ENCODE results near the gene GJD4.

Gene GJD4, protein sequence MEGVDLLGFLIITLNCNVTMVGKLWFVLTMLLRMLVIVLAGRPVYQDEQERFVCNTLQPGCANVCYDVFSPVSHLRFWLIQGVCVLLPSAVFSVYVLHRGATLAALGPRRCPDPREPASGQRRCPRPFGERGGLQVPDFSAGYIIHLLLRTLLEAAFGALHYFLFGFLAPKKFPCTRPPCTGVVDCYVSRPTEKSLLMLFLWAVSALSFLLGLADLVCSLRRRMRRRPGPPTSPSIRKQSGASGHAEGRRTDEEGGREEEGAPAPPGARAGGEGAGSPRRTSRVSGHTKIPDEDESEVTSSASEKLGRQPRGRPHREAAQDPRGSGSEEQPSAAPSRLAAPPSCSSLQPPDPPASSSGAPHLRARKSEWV
- total RNA-seq = 0 reads per million in 2 donors

DNA sequence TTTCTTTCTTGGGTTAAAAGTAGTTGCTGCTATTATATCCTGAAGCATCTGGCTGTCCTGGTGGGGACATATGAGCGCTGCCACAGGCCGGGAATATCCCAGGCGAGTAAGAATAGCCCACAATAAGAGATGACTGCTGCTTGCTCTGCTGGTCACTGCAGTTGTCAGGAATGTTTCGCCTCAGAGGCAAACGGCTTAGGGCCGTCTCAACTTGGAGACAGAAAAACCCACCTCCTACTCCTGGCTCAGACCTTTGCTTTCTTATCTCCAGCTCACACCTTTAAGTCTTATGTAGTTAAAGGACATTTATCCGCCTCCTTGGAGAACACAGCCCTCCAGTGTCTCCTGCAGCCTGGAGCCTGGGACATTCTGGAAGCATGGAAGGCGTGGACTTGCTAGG, at the start of gene GJD4:
Gene GJD4, plus strand, starts transcription at position 151 of the 400 bp plus-strand sequence. Its CDS starts 227 bp downstream, at position 378.
- no peak for DNase-seq

DNA sequence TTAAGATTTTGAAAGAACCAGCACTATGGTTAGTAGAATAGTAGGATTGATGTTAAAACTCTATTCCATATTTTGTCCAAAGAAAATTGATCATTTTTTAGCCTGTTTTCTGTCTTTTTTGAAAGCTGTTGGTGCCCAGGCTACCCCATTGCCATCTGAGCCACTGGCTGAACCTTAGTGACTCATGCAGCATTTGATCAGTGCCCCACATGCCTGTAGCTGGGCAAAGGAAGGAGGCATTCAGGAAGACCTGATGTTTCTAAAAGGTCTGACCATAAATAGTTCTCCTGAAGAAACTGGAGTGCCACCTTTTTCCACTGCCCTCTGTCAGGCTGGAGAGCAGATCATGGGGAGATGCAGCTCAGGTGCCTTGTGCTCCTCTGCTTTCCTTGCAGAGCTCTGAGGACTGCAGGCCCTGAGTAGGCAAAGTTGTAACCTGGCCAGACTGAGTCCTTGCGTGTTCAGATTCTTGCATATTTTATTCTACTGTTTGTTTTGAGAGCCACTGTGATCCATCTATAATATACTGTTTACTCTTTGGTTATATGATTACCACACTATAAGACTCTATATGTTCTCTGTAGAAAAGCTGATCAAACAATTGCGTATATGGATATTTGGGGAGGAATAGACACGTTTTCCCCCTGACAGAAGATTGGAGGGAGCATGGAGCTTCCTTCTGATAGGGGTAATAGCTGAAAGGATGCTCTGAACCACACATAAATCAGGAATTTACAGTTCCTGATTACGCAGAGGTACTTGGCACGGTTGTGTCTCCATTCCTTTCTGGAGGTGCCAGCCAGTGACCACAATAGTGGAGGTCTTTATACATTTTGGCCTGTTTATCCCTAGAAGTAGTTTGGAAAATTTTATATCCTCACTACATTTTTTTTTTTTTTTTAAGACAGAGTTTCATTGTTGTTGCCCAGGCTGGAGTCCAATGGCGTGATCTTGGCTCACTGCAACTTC, 48.9 kb upstream of the GJD4 start:
- DNase-seq = no peak

DNA sequence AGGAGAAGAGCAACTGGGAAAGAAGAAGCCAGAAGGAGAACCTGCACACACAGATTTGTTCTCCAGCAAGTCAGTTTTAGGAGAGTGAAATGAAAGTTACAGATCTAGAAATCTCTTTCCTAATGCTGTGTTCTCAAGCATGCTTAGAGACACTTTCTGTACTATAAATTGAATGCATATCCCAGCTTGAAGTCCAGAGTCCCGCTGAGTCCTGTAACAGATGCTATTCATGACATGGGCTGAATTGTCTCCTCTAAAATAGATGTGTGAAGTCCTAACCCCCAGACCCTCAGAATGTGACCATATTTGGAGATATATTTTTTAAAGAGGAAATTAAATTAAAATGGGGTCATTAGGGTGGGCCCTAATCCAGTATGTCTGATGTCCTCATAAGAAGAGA, 46.9 kb upstream of the GJD4 start:
- DNase-seq = no peak

DNA sequence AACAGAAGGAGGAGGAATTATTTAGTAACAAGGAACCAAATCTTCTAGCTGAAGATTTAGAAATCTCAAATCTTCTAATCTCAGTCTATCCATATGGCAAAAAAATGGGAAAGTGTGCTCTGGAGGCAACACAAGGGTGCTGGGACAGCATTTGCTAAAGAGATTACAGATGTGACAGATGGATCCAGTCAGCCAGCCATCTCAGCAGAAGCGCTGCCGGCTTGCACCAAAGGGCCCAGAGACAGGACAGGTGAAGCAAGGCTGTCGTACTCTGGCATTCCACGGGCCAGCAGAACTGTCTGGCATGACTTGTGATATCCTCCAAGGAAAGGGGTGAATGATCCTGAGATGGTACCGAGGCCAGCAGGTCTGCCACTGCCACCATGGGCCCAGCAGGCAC, 45.7 kb upstream of the GJD4 start:
- no peak for DNase-seq

DNA sequence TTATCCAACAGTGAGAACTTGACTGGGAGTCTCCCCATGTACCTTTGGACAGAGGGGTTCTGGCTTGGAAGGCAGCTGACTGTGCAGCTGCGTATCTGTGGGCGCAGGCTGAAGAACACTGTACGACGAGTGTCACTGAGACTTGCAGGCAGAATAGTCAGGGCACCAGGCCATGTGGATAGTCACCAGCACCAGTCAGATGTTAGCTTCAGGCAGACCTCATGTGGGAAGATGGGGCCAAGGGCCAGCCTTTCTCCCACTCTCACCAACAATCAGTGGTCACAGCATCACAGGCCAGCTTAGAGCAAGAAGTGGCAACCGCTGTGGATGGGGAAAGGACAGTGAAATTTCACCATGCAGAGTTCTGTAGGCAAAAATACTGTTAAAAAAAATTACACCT, 43.4 kb upstream of the GJD4 start:
- no peak for DNase-seq

DNA sequence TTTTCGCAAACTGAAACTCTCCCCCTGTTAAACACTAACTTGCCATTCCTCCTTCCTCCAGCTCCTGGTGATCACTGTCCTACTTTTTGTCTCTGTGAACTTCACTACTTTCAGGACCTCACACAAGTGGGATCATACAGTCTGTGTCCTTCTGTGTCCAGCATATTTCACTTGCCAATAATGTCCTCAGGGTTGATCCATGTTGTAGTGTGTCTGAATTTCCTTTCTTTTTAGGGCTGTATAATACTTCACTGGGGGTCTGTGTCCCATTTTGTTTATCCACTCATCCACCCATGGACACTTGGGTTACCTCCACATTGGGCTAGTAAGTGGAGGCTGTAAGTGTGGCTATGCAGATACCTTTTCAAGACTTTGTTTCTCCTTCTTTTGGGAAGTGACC, 42.7 kb upstream of the GJD4 start:
- DNase-seq = no peak

DNA sequence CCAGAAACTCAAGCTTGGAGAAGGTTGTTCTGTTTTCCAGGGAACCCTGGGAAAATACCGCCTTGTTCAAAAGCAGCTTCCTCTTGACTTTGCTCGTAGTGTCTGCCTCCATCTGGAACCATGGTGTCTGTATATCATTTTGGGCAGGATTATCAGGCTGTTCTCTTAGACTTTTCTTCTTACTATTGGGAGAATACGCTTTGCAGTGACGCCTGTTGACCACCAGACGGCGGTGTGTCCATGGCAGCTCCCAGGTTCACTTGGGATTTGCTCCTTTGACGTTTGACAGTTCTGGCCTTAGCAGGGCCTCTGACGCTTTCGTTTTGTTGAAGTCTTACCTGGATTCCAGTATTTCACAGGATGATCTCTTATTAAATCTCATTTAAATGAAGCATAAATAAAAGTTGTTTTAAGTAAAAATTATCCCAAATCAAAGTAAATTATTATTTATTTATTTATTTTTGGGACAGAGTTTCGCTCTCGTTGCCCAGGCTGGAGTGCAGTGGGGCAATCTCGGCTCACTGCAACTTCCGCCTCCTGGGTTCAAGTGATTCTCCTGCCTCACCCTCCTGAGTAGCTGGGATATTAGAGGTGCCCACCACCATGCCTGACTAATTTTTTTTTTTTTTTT, 41.8 kb upstream of the GJD4 start:
- DNase-seq = peak; percentile 26

DNA sequence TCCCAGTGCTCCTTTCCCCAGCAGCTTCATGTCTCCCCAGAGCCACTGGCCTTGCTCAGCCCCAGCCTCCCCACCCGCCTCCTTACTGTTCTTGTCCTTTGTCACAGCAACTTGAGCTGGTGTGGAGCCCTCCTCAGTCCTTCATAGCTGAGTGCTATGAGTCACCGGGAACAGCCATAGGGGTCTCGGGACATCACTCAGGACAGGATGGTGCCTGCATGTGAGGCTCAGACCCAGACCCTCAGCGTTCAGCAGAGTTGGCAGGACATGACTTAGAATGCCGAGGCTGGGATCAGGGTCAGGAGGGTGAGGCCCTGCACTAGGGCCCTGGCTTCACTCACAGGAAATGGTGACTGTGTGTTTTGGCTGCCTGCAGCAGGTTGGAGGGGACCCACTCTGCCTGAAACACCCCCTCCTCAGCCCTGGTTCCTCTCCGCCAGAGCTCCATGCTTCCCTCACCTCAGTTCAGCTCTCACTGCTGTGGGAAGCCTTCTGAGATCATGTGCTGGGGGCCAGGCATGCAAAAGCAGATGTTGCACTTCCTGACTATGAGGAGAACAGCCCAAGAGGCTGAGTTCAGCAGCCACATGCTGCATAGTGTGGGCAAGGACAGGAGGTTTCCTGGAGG, 40.7 kb upstream of the GJD4 start:
- DNase-seq = no peak

DNA sequence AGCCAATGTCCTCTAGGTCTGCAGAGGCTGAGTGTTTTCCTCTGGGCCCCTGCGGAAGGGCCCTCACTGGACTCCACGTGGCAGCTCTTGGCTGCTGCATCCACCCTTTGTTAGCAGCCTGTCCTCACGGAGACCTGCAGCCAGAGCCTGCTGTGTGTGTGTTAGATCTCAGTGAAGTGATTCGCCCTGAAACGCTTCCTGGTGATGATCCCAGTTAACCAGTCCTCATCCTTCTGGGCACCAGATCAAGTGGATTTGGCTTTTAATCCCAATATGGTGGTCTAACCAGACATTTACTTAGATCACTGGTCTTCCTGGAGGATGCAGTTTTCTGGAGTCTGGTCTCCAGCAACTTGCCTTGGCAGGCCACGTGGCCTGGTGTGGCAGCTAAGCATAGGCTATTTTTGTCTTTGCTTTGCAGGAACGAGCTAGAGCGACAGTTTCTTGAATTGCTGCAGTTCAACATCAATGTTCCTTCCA, 39.5 kb upstream of the GJD4 start:
- no peak for DNase-seq

DNA sequence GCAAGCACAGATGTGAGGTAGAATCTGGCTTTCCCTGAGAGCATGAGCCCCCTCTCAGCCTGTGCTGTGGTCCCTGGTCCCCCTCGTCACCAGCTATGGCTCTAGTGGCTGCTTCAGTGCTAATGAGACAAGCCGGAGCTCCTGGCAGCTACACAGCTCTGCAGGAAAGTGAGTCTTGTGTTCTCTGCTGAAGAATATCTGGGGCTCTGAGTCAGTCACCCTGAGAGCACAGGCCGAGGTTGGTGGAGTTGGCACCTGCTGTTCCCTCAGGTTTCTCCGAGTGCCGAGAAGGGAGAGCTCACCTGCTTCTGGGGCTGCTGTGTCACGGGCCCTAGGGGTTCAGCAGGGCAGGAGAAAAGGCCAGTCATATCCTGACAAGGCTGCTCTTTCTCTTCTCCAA, 37.2 kb upstream of the GJD4 start:
- no peak for DNase-seq

DNA sequence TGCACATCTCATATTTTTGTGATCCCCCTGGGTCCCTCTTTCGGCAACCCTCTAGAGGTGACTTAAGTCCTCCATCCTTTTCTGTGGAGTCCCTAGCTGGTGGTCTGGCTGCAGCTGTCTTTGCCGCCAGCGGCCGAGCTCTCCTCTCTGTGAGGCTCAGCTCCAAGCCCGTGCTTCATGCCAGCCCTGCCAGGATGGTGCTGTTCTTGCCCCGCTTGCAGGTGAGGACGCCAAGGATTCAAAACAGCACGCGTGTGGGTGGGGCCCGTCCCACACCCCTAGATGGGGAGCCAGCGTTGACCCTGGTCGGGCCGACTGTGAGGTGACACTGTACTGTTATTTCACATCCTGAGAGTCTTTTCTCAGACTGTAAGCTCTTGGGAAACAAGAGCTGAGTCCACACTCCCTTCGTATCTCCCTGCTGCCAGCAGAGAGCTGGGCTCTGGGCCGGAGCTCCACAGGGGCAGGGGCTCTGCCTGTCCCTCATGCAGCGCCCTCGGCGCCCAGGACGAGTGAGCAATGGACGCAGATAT, 36.6 kb upstream of the GJD4 start:
- DNase-seq = no peak

DNA sequence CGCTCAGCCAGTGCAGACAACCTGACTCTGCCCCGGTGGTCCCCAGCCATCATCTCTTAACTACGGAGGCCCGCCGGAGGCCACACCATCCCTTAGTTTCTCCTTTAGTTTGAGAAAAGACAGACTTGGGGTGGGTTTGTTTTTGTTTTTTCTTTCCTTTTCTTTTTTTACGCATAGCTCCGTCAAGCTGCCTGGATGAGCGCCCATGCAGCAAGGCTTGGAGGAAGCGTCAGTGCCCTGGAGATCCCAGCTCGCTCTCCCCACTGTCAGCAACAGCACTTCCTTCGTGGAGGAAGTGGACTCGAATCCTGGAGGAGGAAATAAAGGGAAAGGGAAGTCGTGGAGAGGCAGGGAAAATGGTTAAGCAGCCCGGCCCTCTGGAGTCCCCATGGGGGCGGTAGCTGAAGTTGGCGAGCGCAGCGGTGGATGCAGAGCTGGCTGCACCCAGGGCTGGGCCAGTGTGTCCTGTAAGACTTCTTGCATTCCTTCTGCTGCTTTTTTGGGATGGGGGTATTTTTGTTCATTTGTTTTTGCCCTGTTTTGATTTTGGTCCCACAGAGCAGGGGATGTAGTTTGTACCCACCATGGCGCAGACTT, 35.9 kb upstream of the GJD4 start:
- DNase-seq = no peak

DNA sequence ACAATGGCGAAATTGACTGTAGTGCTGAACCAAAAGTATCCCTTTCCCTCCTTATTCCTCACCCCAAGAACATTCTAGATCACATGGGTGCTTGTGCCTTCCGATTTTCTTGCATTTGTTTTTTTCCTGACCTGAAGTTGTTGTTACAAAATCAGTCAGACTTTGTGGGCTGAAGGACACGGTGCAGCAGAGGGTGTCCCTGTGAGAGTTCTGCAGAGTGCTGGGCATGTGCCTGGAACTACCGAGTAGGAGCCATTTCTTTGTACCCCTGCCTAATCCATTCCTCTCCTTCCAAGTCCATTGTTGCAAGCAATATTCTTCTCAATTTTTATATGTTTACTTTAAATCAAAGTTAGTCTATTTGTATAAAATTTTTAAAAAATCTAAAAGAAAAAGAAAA, 35.3 kb upstream of the GJD4 start:
- DNase-seq = no peak

DNA sequence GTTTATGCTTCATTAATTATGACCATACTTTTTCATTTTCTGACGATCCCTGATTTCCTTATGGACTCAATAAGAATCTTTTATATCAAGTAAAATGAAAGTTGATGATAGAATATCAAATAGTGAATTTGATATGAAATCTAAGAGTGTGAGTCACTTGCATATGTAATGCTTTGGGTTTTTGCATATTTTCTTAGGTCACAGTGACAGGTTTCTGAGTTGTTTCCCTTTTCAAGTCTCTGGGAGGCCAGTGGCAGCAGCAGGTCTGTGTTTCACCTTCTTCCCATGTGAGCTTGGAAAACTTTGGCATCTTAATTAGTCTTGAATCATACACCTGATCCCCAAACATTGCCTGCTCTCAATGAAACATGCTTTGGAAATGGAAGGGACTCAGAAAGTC, 34.7 kb upstream of the GJD4 start:
- DNase-seq = no peak

DNA sequence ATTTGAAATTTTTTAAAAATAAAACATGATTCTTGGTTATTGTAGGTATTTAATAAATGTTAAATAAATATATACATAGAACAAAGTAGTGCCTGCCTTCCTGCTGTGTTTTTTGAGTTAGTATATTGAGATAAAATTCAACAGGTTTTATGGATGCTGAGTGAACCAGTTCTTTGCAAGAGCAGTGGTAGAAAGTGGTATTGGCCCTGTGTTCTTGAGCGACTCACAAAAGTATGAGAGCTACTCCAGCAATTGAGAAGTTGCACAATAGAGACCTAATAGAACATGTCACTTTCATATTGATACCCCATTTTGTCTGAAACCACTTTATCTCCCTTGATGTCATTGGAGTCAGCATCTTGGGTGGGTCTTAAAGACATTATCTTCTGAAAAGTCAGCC, 32.6 kb upstream of the GJD4 start:
- no peak for DNase-seq

DNA sequence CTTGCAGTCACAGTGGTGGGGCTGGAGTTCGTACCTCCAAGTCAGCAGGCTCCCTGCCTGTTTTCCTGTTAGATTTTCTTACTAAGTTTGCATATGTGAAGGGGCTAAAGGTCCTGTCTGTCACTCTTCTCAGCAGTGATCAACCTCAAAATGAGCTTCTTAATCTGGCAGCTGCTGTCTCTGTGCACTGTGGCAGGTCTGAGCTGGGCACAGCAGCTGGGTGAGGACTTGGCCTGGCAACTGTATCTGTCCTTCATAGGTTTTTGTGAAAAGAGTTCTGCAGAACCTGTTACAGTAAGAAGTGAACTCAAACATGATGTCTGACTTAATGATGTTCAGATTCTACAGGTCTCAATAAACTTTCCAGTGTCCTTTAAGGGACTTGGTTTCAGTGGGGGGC, 31.3 kb upstream of the GJD4 start:
- DNase-seq = no peak

DNA sequence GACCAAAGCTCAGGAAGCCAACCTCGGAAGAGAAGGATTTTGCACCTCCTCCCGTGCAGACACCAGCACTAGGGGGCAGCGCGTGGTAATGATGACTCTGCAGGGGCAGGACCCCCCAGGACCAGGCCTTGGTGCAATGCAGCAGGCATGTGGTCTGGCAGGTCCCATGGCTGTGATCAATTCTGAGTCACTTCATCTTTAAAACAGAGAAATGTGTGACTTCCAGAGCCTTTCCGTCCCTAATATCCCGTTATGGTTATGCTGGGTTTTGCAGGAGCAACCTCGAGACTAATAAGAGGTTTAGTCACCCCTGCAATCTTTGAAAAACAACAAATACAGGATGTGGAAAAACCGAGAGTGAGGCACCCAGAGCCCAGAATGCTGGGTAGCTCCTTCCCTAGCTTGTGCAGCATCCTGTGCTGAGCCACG, 30.2 kb upstream of the GJD4 start:
- DNase-seq = no peak

DNA sequence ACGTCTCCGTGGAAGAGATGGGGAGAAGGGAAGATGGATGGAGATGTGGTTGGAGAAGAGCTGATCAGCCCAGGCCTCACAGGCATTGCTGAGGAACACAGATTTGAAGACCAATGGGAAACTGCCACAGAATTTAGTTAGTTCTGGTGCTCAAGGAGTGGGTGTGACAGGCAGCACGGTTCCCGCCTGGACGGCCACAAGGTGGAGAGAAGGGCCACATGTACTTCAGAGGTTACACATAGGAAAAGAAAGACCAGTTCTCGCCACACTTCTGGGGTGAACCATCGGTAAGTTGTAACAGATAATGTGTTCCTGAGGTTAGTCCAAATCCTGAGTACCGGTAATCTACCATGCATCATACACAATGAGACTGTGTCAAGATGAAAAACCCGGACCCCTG, 29.5 kb upstream of the GJD4 start:
- no peak for DNase-seq

DNA sequence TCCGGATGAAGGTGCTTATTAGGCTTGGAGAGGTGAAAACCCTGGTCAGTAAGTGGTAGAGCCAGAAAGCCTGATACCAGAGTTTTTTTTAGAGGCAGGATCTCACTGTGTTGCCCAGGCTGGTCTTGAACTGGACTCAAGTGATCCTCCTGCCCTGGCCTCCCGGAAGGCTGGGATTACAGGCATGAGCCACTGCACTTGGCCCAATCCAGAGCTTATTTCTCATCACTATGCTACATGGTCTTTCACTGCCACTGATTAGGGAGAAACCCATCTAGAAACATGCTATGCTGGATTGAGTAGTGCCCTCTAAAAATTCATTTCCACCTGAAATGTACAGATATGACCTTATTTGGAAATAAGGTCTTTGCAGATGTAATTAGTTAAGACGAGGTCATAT, 28.4 kb upstream of the GJD4 start:
- no peak for DNase-seq

DNA sequence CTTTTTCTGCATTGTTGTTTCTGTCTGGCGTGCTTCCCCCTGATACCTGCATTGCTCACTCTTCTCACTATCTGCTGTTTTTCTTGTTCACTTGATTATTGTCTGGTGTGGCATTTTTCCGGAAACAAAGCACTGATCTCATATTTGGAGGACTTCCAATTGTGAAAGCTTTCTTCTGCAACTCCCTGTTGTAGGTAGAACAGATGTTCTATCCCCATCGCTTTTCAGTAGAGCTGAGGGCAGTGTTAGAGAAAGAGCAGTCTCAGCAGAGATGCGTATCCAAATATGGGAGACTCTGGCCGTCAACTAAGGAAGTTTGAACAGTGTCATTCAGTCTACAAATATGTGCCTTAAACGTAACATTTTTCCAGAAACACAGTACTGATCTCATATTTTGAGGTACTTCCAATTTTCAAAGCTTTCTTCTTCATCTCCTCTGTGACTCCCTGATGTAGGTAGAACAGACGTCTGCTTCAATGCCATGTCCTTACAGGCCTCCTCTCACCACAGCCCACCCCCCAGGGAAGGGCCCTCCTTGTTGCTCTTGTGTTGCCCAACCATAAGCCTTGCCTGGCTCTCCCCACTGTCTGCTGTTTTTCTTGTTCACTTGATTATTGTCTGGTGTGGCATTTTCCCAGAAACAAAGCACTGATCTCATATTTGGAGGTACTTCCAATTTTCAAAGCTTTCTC, 27.1 kb upstream of the GJD4 start:
- DNase-seq = no peak

DNA sequence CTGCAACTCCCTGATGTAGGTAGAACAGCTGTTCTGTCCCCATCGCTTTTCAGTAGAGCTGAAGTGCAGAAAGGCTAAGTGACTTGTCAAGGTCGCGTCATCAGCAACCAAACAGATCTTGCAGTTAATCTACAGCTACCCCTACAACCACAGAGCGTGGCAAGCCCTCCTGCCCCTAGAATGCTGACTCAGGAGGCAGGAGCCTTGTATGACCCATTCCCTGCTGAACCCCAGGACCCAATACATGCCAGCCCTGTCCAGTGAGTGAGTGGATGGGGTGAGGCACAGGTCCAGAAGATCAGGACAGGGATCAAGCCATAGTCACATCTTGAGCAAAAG, 26.6 kb upstream of the GJD4 start:
- no peak for DNase-seq

DNA sequence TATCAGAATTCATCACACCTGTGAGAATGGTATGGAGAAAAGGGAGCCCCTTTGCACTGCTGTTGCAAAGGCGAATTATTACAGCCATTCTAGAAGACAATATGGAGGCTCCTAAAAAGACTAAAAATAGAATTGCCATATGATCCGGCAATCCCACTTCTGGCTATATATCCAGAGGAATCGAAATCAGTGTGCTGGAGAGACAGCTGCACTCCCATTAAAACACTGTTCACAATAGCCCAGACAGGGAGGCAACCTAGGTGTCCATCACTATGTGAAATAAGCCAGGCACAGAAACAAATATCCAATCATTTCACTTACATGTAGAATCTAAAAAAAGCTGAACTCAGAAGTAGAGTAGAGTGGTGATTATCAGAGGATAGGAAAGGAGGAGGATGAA, 26.0 kb upstream of the GJD4 start:
- DNase-seq = no peak
